Suprapubic skin (tissue), 3 donors: Measurements from ENCODE around the gene PQBP1.

ENCODE experiments used
- EP300 ChIP-seq: sonication (generic); formaldehyde crosslinking; IDR thresholded peaks from one replicate; pipeline ENCODE4 v1.6.1; 2017; ENCODE audit warnings: antibody characterized with exemption
- TF ChIP-seq, protein P1 (sequence below), 2 donors: fragments of 200-600 bp in 1 of 2; fragments of 450-650 bp in 1 of 2; sonication (generic) in 1 of 2; IDR thresholded peaks; one replicate each; pipeline ENCODE4 v1.5.1; 2016 to 2019; ENCODE audit warnings: antibody characterized with exemption in 2 of 2, mild to moderate bottlenecking in 1 of 2, moderate library complexity in 1 of 2

DNA sequence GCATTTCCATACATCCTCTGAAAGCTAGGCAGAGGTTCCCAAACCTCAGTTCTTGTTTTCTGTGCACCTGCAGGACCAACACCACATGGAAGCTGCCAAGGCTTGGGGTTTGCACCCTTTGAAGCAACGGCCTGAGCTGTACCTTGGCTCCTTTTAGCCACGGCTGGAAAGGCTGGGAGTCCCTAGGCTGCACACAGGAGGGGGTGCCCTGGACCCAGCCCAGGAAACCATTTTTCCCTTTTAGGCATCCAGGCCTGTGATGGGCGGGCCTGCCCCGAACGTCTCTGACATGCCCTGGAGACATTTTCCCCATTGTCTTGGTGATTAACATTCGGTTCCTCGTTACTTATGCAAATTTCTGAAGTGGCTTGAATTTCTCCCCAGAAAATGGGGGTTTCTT lies 44.9 kb upstream of the PQBP1 start:
- TF ChIP-seq, protein P1, sequence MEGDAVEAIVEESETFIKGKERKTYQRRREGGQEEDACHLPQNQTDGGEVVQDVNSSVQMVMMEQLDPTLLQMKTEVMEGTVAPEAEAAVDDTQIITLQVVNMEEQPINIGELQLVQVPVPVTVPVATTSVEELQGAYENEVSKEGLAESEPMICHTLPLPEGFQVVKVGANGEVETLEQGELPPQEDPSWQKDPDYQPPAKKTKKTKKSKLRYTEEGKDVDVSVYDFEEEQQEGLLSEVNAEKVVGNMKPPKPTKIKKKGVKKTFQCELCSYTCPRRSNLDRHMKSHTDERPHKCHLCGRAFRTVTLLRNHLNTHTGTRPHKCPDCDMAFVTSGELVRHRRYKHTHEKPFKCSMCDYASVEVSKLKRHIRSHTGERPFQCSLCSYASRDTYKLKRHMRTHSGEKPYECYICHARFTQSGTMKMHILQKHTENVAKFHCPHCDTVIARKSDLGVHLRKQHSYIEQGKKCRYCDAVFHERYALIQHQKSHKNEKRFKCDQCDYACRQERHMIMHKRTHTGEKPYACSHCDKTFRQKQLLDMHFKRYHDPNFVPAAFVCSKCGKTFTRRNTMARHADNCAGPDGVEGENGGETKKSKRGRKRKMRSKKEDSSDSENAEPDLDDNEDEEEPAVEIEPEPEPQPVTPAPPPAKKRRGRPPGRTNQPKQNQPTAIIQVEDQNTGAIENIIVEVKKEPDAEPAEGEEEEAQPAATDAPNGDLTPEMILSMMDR (IDR thresholded peaks at IDR 0.05), result no peak
- TF ChIP-seq EP300, result no peak
